ENCODE results near the gene CELA2A. TPM values are rescaled to one million over a fixed set of nuclear protein-coding genes. Genes with fewer than 3 reads are reported as not detected.

CELA2A gene
- total and polyA plus RNA-seq, 9 of the 15 experiments (the other 6 are each of a cell fraction or from before 2014, with no cell fraction given) = 0.62 TPM; not detected in 8

DNA sequence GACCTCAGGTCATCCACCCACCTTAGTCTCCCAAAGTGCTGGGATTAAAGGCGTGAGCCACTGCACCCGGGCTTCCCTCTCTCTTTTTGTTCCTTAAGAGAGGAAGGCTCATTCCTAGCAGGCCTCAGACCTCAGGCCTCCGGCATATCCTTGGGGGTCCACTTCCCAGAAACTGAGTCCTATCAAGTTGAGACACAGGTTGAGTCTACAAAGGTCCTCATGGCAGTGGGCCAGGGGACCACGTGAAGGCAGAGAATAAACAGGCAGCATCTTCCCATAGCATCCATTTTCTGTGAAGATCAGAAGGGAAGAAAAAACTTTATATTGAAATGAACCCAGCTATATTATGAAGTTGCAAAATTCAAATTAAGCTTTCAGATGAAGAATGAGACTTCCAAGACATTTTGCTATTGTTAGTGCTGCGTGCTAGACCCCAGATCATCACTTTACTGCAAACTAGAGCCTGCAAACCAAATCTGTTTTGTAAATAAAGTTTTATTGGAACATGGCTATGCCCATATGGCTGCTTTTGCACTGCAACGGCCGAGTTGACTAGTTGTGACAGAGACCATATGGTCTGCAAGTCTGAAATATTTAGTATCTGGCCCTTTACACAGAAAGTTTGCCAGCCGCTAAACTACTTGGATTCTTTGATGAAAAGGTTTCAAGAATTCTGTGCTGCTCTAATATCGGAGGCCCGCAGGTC is 3.5 kb upstream of the CELA2A start:
- ChIA-PET POLR2A (interaction anchor here (0.8 kb wide), 1 partner anchor 282 kb away, joined by 3 read pairs; no protein-coding TSS in a partner anchor), CTCF (ENCODE audit: low intra/inter-chr PET ratio) (no interaction called here)
- no peaks in the 10 kb centered on the region for H3K79me2 ChIP-seq (ENCODE audit: control insufficient read depth, insufficient read depth, low read length)
- no peak overlapping the region for H3K4me2 ChIP-seq (ENCODE audit: insufficient read depth, low read length)
- in situ Hi-C loops (cut with MboI) = no loop called here
- no peaks in the 10 kb centered on the region for H3K9me1 ChIP-seq (ENCODE audit: control insufficient read depth, insufficient read depth, low read length)
- no peaks in the 10 kb centered on the region for H3K27me3 ChIP-seq (ENCODE audit: control insufficient read depth in 2 of 2, insufficient read depth in 2 of 2, low read length in 2 of 2)
- no peak overlapping the region for H3K4me3 ChIP-seq
- no TSS peak for BruUV-seq (replicated peaks)
- no peak for FAIRE-seq
- peak overlapping the region; percentile 9; the same call in 1 of the 2 replicates for H2AFZ ChIP-seq (ENCODE audit: low read depth, low read length)
- no peaks in the 10 kb centered on the region for H3K9me3 ChIP-seq (replicated peaks; ENCODE audit: control insufficient read depth, insufficient read depth, low read depth, low read length)
- no peaks in the 10 kb centered on the region for H4K20me1 ChIP-seq (replicated peaks; ENCODE audit: control insufficient read depth, insufficient read depth, low read length)
- intact Hi-C loops (cut with micrococcal nuclease) = no loop called here
- 47% methylated on average over 10 of the region's 10 CpGs for WGBS (ENCODE audit: insufficient coverage, low coverage, missing lambda C conversion rate)
- DNase-seq (ENCODE audit: extremely low read depth in 1 of 4, low spot score in 3 of 4) = no peak
- H3K4me1 ChIP-seq (replicated peaks in 1 of 2; ENCODE audit: control insufficient read depth in 2 of 2, insufficient read depth in 2 of 2, low read length in 2 of 2) = peaks cover 11 to 13% of the 10 kb centered on the region in 2 experiments
- no peaks in the 10 kb centered on the region for H3K36me3 ChIP-seq (ENCODE audit: control insufficient read depth, insufficient read depth, low read length)
- no peak overlapping the region for H3K27ac ChIP-seq (ENCODE audit: extremely low read depth, low read depth, low read length)
- ATAC-seq = no peak
- no peak overlapping the region for H3K9ac ChIP-seq (ENCODE audit: insufficient read depth in 1 of 2, low read depth in 2 of 2, low read length in 2 of 2)
- TF ChIP-seq, protein P1, sequence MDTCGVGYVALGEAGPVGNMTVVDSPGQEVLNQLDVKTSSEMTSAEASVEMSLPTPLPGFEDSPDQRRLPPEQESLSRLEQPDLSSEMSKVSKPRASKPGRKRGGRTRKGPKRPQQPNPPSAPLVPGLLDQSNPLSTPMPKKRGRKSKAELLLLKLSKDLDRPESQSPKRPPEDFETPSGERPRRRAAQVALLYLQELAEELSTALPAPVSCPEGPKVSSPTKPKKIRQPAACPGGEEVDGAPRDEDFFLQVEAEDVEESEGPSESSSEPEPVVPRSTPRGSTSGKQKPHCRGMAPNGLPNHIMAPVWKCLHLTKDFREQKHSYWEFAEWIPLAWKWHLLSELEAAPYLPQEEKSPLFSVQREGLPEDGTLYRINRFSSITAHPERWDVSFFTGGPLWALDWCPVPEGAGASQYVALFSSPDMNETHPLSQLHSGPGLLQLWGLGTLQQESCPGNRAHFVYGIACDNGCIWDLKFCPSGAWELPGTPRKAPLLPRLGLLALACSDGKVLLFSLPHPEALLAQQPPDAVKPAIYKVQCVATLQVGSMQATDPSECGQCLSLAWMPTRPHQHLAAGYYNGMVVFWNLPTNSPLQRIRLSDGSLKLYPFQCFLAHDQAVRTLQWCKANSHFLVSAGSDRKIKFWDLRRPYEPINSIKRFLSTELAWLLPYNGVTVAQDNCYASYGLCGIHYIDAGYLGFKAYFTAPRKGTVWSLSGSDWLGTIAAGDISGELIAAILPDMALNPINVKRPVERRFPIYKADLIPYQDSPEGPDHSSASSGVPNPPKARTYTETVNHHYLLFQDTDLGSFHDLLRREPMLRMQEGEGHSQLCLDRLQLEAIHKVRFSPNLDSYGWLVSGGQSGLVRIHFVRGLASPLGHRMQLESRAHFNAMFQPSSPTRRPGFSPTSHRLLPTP (IDR thresholded peaks at IDR 0.05; ENCODE audit: borderline replicate concordance, extremely low read depth, insufficient read length) = no peak
- TF ChIP-seq NFIC (IDR thresholded peaks at IDR 0.05) (peak; percentile 54; the same call in 1 of the 2 replicates), ZBTB40 (IDR thresholded peaks at IDR 0.05) (peak; percentile 98), ZBTB40 (CRISPR knock-in tag; IDR thresholded peaks at IDR 0.05) (peak; percentile 93)

All from K562 (cell line).